CD4-positive, CD25-positive, alpha-beta regulatory T cell (primary cell): Measurements from ENCODE around the gene THOP1. TPM values are rescaled to one million over a fixed set of nuclear protein-coding genes. Genes with fewer than 3 reads are reported as not detected.

ENCODE experiments used
- ATAC-seq, 2 donors: fragments of 150-1000 bp; cut with Tn5 transposase; one replicate each; pipeline ENCODE4 v1.10.0; 2021; ENCODE audit warnings: low read depth in 2 of 2, moderate number of reproducible peaks in 2 of 2, moderate library complexity in 1 of 2
- DNase-seq, 3 donors: peaks; one replicate each; pipeline versions ENCODE4 v3.0.0 to v3.0.0-alpha.2; 2012 to 2022; ENCODE audit warnings: mixed read lengths in 1 of 3
- H3K27ac ChIP-seq: one replicate; pipeline ENCODE4 v1.7.0; 2013; ENCODE audit warnings: mild to moderate bottlenecking, low read length; ENCODE audit not compliant: insufficient read depth, poor library complexity, severe bottlenecking
- H3K27me3 ChIP-seq: one replicate; pipeline ENCODE4 v1.7.0; 2013; ENCODE audit warnings: low read length; ENCODE audit not compliant: control insufficient read depth, insufficient read depth
- H3K36me3 ChIP-seq: one replicate; pipeline ENCODE4 v1.7.0; 2013; ENCODE audit warnings: mild to moderate bottlenecking, low read length, moderate library complexity; ENCODE audit not compliant: control insufficient read depth, insufficient read depth
- H3K4me1 ChIP-seq: 2 replicates; pipeline ENCODE4 v1.7.0; 2013; ENCODE audit warnings: mild to moderate bottlenecking, low read length; ENCODE audit not compliant: insufficient read depth, control insufficient read depth, poor library complexity, severe bottlenecking
- H3K4me3 ChIP-seq: one replicate; pipeline ENCODE4 v1.7.0; 2013; ENCODE audit warnings: low read depth, mild to moderate bottlenecking, low read length, moderate library complexity
- H3K9me3 ChIP-seq, 2 experiments: 1 replicate in 1 of 2; 2 replicates in 1 of 2; pipeline ENCODE4 v1.7.0; 2013; ENCODE audit warnings: low read length in 2 of 2, mild to moderate bottlenecking in 1 of 2, moderate library complexity in 1 of 2; ENCODE audit not compliant: control insufficient read depth in 2 of 2
- H3K27ac Mint-ChIP-seq, 3 donors: one replicate each; pipeline ENCODE4 v1.8.0; 2020 to 2022; ENCODE audit warnings: mild to moderate bottlenecking in 3 of 3, mixed read lengths in 3 of 3, moderate library complexity in 2 of 3
- H3K27me3 Mint-ChIP-seq: one replicate; pipeline ENCODE4 v1.8.0; 2022; ENCODE audit warnings: mild to moderate bottlenecking, mixed read lengths
- H3K36me3 Mint-ChIP-seq: one replicate; pipeline ENCODE4 v1.8.0; 2020; ENCODE audit warnings: mixed read lengths
- H3K4me1 Mint-ChIP-seq, 4 donors: one replicate each; pipeline ENCODE4 v1.8.0; 2020 to 2022; ENCODE audit warnings: mixed read lengths in 4 of 4, mild to moderate bottlenecking in 1 of 4
- H3K4me3 Mint-ChIP-seq, 4 donors: one replicate each; pipeline ENCODE4 v1.8.0; 2020 to 2022; ENCODE audit warnings: mild to moderate bottlenecking in 4 of 4, mixed read lengths in 4 of 4, moderate library complexity in 3 of 4
- H3K9me3 Mint-ChIP-seq, 7 donors: one replicate each; pipeline ENCODE4 v1.8.0; 2020 to 2022; ENCODE audit warnings: mixed read lengths in 7 of 7, mild to moderate bottlenecking in 3 of 7, moderate library complexity in 2 of 7
- polyA plus RNA-seq, 4 donors: library from polyadenylated mRNA; unstranded; fragments of 300-500 nt; fragmentation: Illumina TruSeq; gene quantifications; one replicate each; pipeline ENCODE4 v1.2.3, GENCODE V29; 2021
- total RNA-seq: library from RNA; stranded (reverse); gene quantifications from one replicate; pipeline ENCODE4 v1.2.3, GENCODE V29; 2022

The THOP1 gene
- total and polyA plus RNA-seq, 5 donors from 2014 or later: 20.0 to 28.0 (median 25.9) TPM

- no peak for DNase-seq
- Histone ChIP-seq H3K4me1 (no peaks in the 10 kb centered on the region), H3K27me3 (no peaks in the 10 kb centered on the region), H3K9me3 (peaks cover 58 to 64% of the 10 kb centered on the region in 2 experiments), H3K36me3 (peaks cover 40% of the 10 kb centered on the region), H3K27ac (no peak overlapping the region), H3K4me3 (no peak overlapping the region)
- no peak for ATAC-seq
- peaks cover 58% of the 10 kb centered on the region for H3K36me3 Mint-ChIP-seq
- H3K27me3 Mint-ChIP-seq: no peaks in the 10 kb centered on the region
- no peak overlapping the region for H3K27ac Mint-ChIP-seq
- peaks cover 2 to 55% (median 23%) of the 10 kb centered on the region in 7 donors for H3K9me3 Mint-ChIP-seq
- H3K4me3 Mint-ChIP-seq: peak overlapping the region in 2 of 4 donors; percentile 15 to 34
- peaks cover 0 to 21% (median 15%) of the 10 kb centered on the region in 4 donors for H3K4me1 Mint-ChIP-seq
These were observed 65.1 kb downstream of the THOP1 start for GRCh38 chr19:2850256-2850925.

- no peak overlapping the region for H3K4me3 ChIP-seq
- Mint-ChIP-seq H3K36me3 (peaks cover 49% of the 10 kb centered on the region), H3K4me3 (no peak overlapping the region), H3K9me3 (peaks cover 2 to 59% (median 24%) of the 10 kb centered on the region in 7 donors), H3K27me3 (no peaks in the 10 kb centered on the region), H3K4me1 (peaks cover 7 to 26% (median 19%) of the 10 kb centered on the region in 4 donors), H3K27ac (no peak overlapping the region)
- peaks cover 32% of the 10 kb centered on the region for H3K36me3 ChIP-seq
- no peak for DNase-seq
- no peak overlapping the region for H3K27ac ChIP-seq
- H3K27me3 ChIP-seq: no peaks in the 10 kb centered on the region
- H3K9me3 ChIP-seq: peaks cover 71 to 81% of the 10 kb centered on the region in 2 experiments
- ATAC-seq: no peak
- peaks cover 10% of the 10 kb centered on the region for H3K4me1 ChIP-seq
These were observed 67.3 kb downstream of the THOP1 start for GRCh38 chr19:2852598-2852997.

GRCh38 chr19:2853015-2853606 lies 67.8 kb downstream of the THOP1 start:
- Mint-ChIP-seq H3K4me3 (no peak overlapping the region), H3K27ac (no peak overlapping the region), H3K9me3 (peaks cover 2 to 59% (median 24%) of the 10 kb centered on the region in 7 donors), H3K27me3 (no peaks in the 10 kb centered on the region), H3K36me3 (peaks cover 49% of the 10 kb centered on the region), H3K4me1 (peaks cover 7 to 29% (median 19%) of the 10 kb centered on the region in 4 donors)
- Histone ChIP-seq H3K4me3 (no peak overlapping the region), H3K27ac (no peak overlapping the region), H3K27me3 (no peaks in the 10 kb centered on the region), H3K36me3 (peaks cover 32% of the 10 kb centered on the region), H3K9me3 (peaks cover 69 to 86% of the 10 kb centered on the region in 2 experiments), H3K4me1 (peaks cover 10% of the 10 kb centered on the region)
- DNase-seq: no peak
- no peak for ATAC-seq

GRCh38 chr19:2854849-2855248 lies 69.5 kb downstream of the THOP1 start:
- Mint-ChIP-seq H3K27ac (no peak overlapping the region), H3K36me3 (peaks cover 47% of the 10 kb centered on the region), H3K4me1 (peaks cover 7 to 35% (median 18%) of the 10 kb centered on the region in 4 donors), H3K27me3 (no peaks in the 10 kb centered on the region), H3K9me3 (peaks cover 4 to 61% (median 25%) of the 10 kb centered on the region in 7 donors), H3K4me3 (no peak overlapping the region)
- H3K4me1 ChIP-seq: peaks cover 10% of the 10 kb centered on the region
- peaks cover 60 to 80% of the 10 kb centered on the region in 2 experiments for H3K9me3 ChIP-seq
- no peaks in the 10 kb centered on the region for H3K27me3 ChIP-seq
- H3K4me3 ChIP-seq: no peak overlapping the region
- H3K27ac ChIP-seq: no peak overlapping the region
- H3K36me3 ChIP-seq: peaks cover 32% of the 10 kb centered on the region
- ATAC-seq (no peak), DNase-seq (no peak)

GRCh38 chr19:2856457-2857050 lies 71.3 kb downstream of the THOP1 start:
- Histone ChIP-seq H3K27ac (no peak overlapping the region), H3K9me3 (peaks cover 47 to 64% of the 10 kb centered on the region in 2 experiments), H3K36me3 (peaks cover 23% of the 10 kb centered on the region), H3K4me1 (peaks cover 10% of the 10 kb centered on the region), H3K27me3 (no peaks in the 10 kb centered on the region), H3K4me3 (peak overlapping the region; percentile 22)
- no peaks in the 10 kb centered on the region for H3K27me3 Mint-ChIP-seq
- peaks cover 32% of the 10 kb centered on the region for H3K36me3 Mint-ChIP-seq
- peak in 1 of 3 donors; percentile 65 for DNase-seq
- peaks cover 2 to 27% (median 12%) of the 10 kb centered on the region in 4 donors for H3K4me1 Mint-ChIP-seq
- peak overlapping the region in 2 of 3 donors; percentile 10 to 80 for H3K27ac Mint-ChIP-seq
- peaks cover 2 to 47% (median 18%) of the 10 kb centered on the region in 7 donors for H3K9me3 Mint-ChIP-seq
- no peak for ATAC-seq
- peak overlapping the region in 3 of 4 donors; percentile 41 to 82 (median 47) for H3K4me3 Mint-ChIP-seq

- H3K27ac ChIP-seq: no peak overlapping the region
- Mint-ChIP-seq H3K36me3 (peaks cover 9% of the 10 kb centered on the region), H3K4me3 (peak overlapping the region in 1 of 4 donors; percentile 16), H3K27me3 (no peaks in the 10 kb centered on the region), H3K4me1 (peaks cover 2 to 27% (median 12%) of the 10 kb centered on the region in 4 donors), H3K27ac (no peak overlapping the region), H3K9me3 (peaks cover 3 to 25% (median 9%) of the 10 kb centered on the region in 7 donors)
- DNase-seq (no peak), ATAC-seq (no peak)
- peaks cover 10% of the 10 kb centered on the region for H3K4me1 ChIP-seq
- peaks cover 26 to 42% of the 10 kb centered on the region in 2 experiments for H3K9me3 ChIP-seq
- no peak overlapping the region for H3K4me3 ChIP-seq
- H3K36me3 ChIP-seq: peaks cover 2% of the 10 kb centered on the region
- no peaks in the 10 kb centered on the region for H3K27me3 ChIP-seq
These were observed 73.6 kb downstream of the THOP1 start for GRCh38 chr19:2858864-2859263.

GRCh38 chr19:2863816-2864215 lies 78.5 kb downstream of the THOP1 start:
- peaks cover 0 to 7% (median 2%) of the 10 kb centered on the region in 4 donors for H3K4me1 Mint-ChIP-seq
- H3K9me3 Mint-ChIP-seq: peaks cover 0 to 8% (median 0%) of the 10 kb centered on the region in 7 donors
- ATAC-seq (no peak), DNase-seq (no peak)
- Histone ChIP-seq H3K4me3 (no peak overlapping the region), H3K4me1 (no peaks in the 10 kb centered on the region), H3K36me3 (no peaks in the 10 kb centered on the region), H3K27me3 (no peaks in the 10 kb centered on the region), H3K27ac (no peak overlapping the region), H3K9me3 (peaks cover 0 to 1% of the 10 kb centered on the region in 2 experiments)
- H3K36me3 Mint-ChIP-seq: no peaks in the 10 kb centered on the region
- no peak overlapping the region for H3K4me3 Mint-ChIP-seq
- H3K27me3 Mint-ChIP-seq: no peaks in the 10 kb centered on the region
- H3K27ac Mint-ChIP-seq: peak overlapping the region in 1 of 3 donors; percentile 83
